HEK293 (cell line): ENCODE results near the gene ACTG2.

ENCODE experiments used
- CTCF ChIA-PET: fragments of 350-600 bp; formaldehyde crosslinking; extraction: SDS; loops from one replicate; lab custom pipeline; 2021; ENCODE audit warnings: antibody characterized with exemption; lab: Yijun Ruan, JAX
- POLR2A ChIA-PET: fragments of 300-600 bp; formaldehyde crosslinking; extraction: SDS; loops from one replicate; lab custom pipeline; 2020; ENCODE audit warnings: antibody characterized with exemption, inconsistent platforms; lab: Yijun Ruan, JAX
- H3K27ac ChIP-seq: fragments of 200-500 bp; sonication (Bioruptor generic); 2 replicates; pipeline ENCODE4 v1.5.1; 2014; ENCODE audit warnings: low read depth, low read length, control low read depth, inconsistent platforms; ENCODE audit errors: extremely low read depth
- H3K36me3 ChIP-seq, 2 experiments: fragments of 200-500 bp in 1 of 2; sonication (Bioruptor generic) in 1 of 2; 1 replicate in 1 of 2; 2 replicates in 1 of 2; pipeline ENCODE4 v1.5.1; 2014 to 2017; ENCODE audit warnings: inconsistent platforms in 2 of 2, low read length in 2 of 2; ENCODE audit not compliant: control insufficient read depth in 2 of 2, insufficient read depth in 1 of 2
- H3K4me1 ChIP-seq: fragments of 200-500 bp; sonication (Bioruptor generic); 2 replicates; pipeline ENCODE4 v1.5.1; 2014; ENCODE audit warnings: mild to moderate bottlenecking, low read length, inconsistent platforms; ENCODE audit not compliant: control insufficient read depth, insufficient read depth
- H3K4me3 ChIP-seq: 2 replicates; pipeline ENCODE4 v1.5.1; 2011; ENCODE audit warnings: low read depth, mild to moderate bottlenecking, control low read depth, low read length, moderate library complexity
- H3K9me3 ChIP-seq: fragments of 200-500 bp; sonication (Bioruptor generic); 2 replicates; pipeline ENCODE4 v1.5.1; 2014; ENCODE audit warnings: low read depth, low read length, inconsistent platforms; ENCODE audit not compliant: control insufficient read depth, insufficient read depth
- EGR2 ChIP-seq: fragments of 450-650 bp; formaldehyde crosslinking; IDR thresholded peaks from 2 replicates; pipeline ENCODE4 v1.5.1; 2016; ENCODE audit warnings: low read depth, missing biosample characterization, missing genetic modification characterization
- ELK4 ChIP-seq: IDR thresholded peaks from 2 replicates; pipeline ENCODE4 v1.6.1; 2011; ENCODE audit warnings: mild to moderate bottlenecking, low read depth, low read length, borderline replicate concordance
- FEZF1 ChIP-seq: fragments of 450-650 bp; formaldehyde crosslinking; IDR thresholded peaks from 2 replicates; pipeline ENCODE4 v1.5.1; 2016; ENCODE audit warnings: missing biosample characterization, missing genetic modification characterization
- KLF7 ChIP-seq: fragments of 450-650 bp; formaldehyde crosslinking; IDR thresholded peaks from 2 replicates; pipeline ENCODE4 v1.5.1; 2016; ENCODE audit warnings: missing biosample characterization, missing genetic modification characterization, borderline replicate concordance
- OVOL3 ChIP-seq: fragments of 450-650 bp; formaldehyde crosslinking; IDR thresholded peaks from 2 replicates; pipeline ENCODE4 v1.5.1; 2016; ENCODE audit warnings: missing biosample characterization, missing genetic modification characterization
- REST ChIP-seq: fragments of 450-650 bp; formaldehyde crosslinking; IDR thresholded peaks from 2 replicates; pipeline ENCODE4 v1.5.1; 2016; ENCODE audit warnings: missing biosample characterization, missing genetic modification characterization
- SETDB1 ChIP-seq: IDR thresholded peaks from one replicate; pipeline ENCODE4 v1.6.1; 2017; ENCODE audit warnings: mild to moderate bottlenecking, low read length, moderate library complexity, mixed read lengths; ENCODE audit not compliant: insufficient read length
- ZFHX2 ChIP-seq: fragments of 450-650 bp; formaldehyde crosslinking; conservative IDR thresholded peaks from 2 replicates; pipeline ENCODE4 v1.5.1; 2016; ENCODE audit warnings: missing biosample characterization, missing genetic modification characterization
- ZIC2 ChIP-seq: fragments of 450-650 bp; formaldehyde crosslinking; IDR thresholded peaks from 2 replicates; pipeline ENCODE4 v1.5.1; 2016; ENCODE audit warnings: missing biosample characterization, missing genetic modification characterization
- ZNF19 ChIP-seq: fragments of 450-650 bp; formaldehyde crosslinking; IDR thresholded peaks from 2 replicates; pipeline ENCODE4; 2016; ENCODE audit warnings: missing biosample characterization, missing genetic modification characterization, low read depth
- ZNF211 ChIP-seq: fragments of 450-650 bp; formaldehyde crosslinking; IDR thresholded peaks from 2 replicates; pipeline ENCODE4 v1.5.1; 2016; ENCODE audit warnings: low read depth, missing biosample characterization, missing genetic modification characterization
- ZNF248 ChIP-seq: fragments of 450-650 bp; formaldehyde crosslinking; IDR thresholded peaks from 2 replicates; pipeline ENCODE4 v1.5.1; 2017; ENCODE audit warnings: missing biosample characterization, missing genetic modification characterization
- ZNF350 ChIP-seq: fragments of 450-650 bp; formaldehyde crosslinking; IDR thresholded peaks from 2 replicates; pipeline ENCODE4 v1.5.0; 2017; ENCODE audit warnings: missing biosample characterization, mild to moderate bottlenecking, missing genetic modification characterization
- ZNF37A ChIP-seq: fragments of 450-650 bp; IDR thresholded peaks from 2 replicates; pipeline ENCODE4 v1.5.1; 2018; ENCODE audit warnings: missing biosample characterization, missing genetic modification characterization
- ZNF423 ChIP-seq: fragments of 450-650 bp; formaldehyde crosslinking; IDR thresholded peaks from 2 replicates; pipeline ENCODE4 v1.5.1; 2016; ENCODE audit warnings: missing biosample characterization, missing genetic modification characterization
- ZNF433 ChIP-seq: fragments of 450-650 bp; formaldehyde crosslinking; IDR thresholded peaks from 2 replicates; pipeline ENCODE4 v1.5.1; 2016; ENCODE audit warnings: missing biosample characterization, missing genetic modification characterization, low read depth
- ZNF488 ChIP-seq: fragments of 450-650 bp; formaldehyde crosslinking; IDR thresholded peaks from 2 replicates; pipeline ENCODE4 v1.5.1; 2016; ENCODE audit warnings: missing biosample characterization, missing genetic modification characterization
- ZNF558 ChIP-seq: fragments of 450-650 bp; formaldehyde crosslinking; IDR thresholded peaks from 2 replicates; pipeline ENCODE4 v1.5.1; 2016; ENCODE audit warnings: missing biosample characterization, missing genetic modification characterization
- ZNF645 ChIP-seq: fragments of 450-650 bp; formaldehyde crosslinking; IDR thresholded peaks from 2 replicates; pipeline ENCODE4; 2016; ENCODE audit warnings: missing biosample characterization, missing genetic modification characterization
- ZNF677 ChIP-seq: fragments of 450-650 bp; IDR thresholded peaks from 2 replicates; pipeline ENCODE4 v1.5.0; 2018; ENCODE audit warnings: missing biosample characterization, mild to moderate bottlenecking, missing genetic modification characterization, moderate library complexity
- ZNF768 ChIP-seq: fragments of 450-650 bp; formaldehyde crosslinking; IDR thresholded peaks from 2 replicates; pipeline ENCODE4 v1.5.1; 2018; ENCODE audit warnings: missing biosample characterization, mild to moderate bottlenecking, missing genetic modification characterization
- ZNF792 ChIP-seq: fragments of 450-650 bp; formaldehyde crosslinking; IDR thresholded peaks from 2 replicates; pipeline ENCODE4 v1.5.1; 2016; ENCODE audit warnings: missing biosample characterization, missing genetic modification characterization
- TF ChIP-seq, protein P1 (sequence below): fragments of 450-650 bp; formaldehyde crosslinking; IDR thresholded peaks from 2 replicates; pipeline ENCODE4 v1.5.1; 2016; ENCODE audit warnings: missing biosample characterization, missing genetic modification characterization

ACTG2 gene

GRCh38 chr2:73915437-73915993 is 22.7 kb downstream of the ACTG2 start (continued):
- TF ChIP-seq, protein P1, sequence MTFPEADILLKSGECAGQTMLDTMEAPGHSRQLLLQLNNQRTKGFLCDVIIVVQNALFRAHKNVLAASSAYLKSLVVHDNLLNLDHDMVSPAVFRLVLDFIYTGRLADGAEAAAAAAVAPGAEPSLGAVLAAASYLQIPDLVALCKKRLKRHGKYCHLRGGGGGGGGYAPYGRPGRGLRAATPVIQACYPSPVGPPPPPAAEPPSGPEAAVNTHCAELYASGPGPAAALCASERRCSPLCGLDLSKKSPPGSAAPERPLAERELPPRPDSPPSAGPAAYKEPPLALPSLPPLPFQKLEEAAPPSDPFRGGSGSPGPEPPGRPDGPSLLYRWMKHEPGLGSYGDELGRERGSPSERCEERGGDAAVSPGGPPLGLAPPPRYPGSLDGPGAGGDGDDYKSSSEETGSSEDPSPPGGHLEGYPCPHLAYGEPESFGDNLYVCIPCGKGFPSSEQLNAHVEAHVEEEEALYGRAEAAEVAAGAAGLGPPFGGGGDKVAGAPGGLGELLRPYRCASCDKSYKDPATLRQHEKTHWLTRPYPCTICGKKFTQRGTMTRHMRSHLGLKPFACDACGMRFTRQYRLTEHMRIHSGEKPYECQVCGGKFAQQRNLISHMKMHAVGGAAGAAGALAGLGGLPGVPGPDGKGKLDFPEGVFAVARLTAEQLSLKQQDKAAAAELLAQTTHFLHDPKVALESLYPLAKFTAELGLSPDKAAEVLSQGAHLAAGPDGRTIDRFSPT (tag by site-specific recombination), result no peak
- TF ChIP-seq ZNF792 (tag by site-specific recombination), result no peak
- no peak for TF ChIP-seq ZFHX2 (tag by site-specific recombination)
- TF ChIP-seq ZNF423 (tag by site-specific recombination), result no peak
- no peak for TF ChIP-seq ZNF768

DNA sequence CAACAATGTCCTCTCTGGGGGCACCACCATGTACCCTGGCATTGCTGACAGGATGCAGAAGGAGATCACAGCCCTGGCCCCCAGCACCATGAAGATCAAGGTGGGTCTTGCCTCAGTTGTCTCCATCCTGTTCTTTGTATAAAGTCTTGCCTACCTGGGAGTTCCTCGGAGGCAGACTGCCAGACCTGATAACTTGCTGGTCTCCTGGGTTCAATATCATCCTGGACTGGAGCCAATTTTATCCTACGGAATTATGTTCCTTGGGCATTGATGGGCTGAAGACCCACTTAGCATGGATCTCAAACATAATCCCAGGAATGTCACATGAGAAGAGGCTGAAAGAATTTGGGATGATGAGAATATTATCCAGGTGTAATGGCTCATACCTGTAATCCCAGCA is 23.9 kb downstream of the ACTG2 start:
- Histone ChIP-seq H3K27ac (no peak overlapping the region), H3K9me3 (no peaks in the 10 kb centered on the region), H3K4me3 (no peak overlapping the region), H3K4me1 (no peaks in the 10 kb centered on the region), H3K36me3 (no peaks in the 10 kb centered on the region)
- CTCF ChIA-PET, result interaction anchor here (0.6 kb wide), 1 partner anchor 234 kb away, joined by 3 read pairs; no protein-coding TSS in a partner anchor
- POLR2A ChIA-PET, result interaction anchor here (1.0 kb wide), 1 partner anchor 282 kb away, joined by 3 read pairs; the partner anchor contains the start of gene MTHFD2
- TF ChIP-seq REST (no peak), ZNF211 (tag by site-specific recombination) (no peak), ELK4 (no peak), ZNF488 (tag by site-specific recombination) (no peak), ZFHX2 (tag by site-specific recombination) (no peak), ZNF19 (tag by site-specific recombination) (no peak), KLF7 (no peak), ZNF433 (tag by site-specific recombination) (no peak), SETDB1 (no peak), ZNF645 (no peak), FEZF1 (tag by site-specific recombination) (no peak), EGR2 (tag by site-specific recombination) (no peak), ZNF350 (tag by site-specific recombination) (no peak), ZIC2 (no peak), ZNF558 (no peak), OVOL3 (tag by site-specific recombination) (no peak), ZNF37A (tag by site-specific recombination) (no peak), ZNF677 (no peak), ZNF248 (tag by site-specific recombination) (no peak)
